BLaER1 treated with 17β-estradiol and CSF1 and Interleukin-3, amounts not matched to agents 10 nM and 100 nM (cell line): ENCODE data around the gene TPM2.

ENCODE experiments used
- H3K27ac ChIP-seq, 11 experiments: shearing (Covaris generic); formaldehyde crosslinking; 2 replicates each; pipeline ENCODE4 v1.8.1; 2022
- H3K27me3 ChIP-seq, 11 experiments: shearing (Covaris generic); formaldehyde crosslinking; 2 replicates each; pipeline ENCODE4 v1.8.1; 2022
- H3K36me3 ChIP-seq, 11 experiments: shearing (Covaris generic); formaldehyde crosslinking; 2 replicates each; pipeline ENCODE4 v1.8.1; 2022
- H3K4me1 ChIP-seq, 10 experiments: shearing (Covaris generic); formaldehyde crosslinking; 2 replicates each; pipeline ENCODE4 v1.8.1; 2022
- H3K4me2 ChIP-seq, 11 experiments: shearing (Covaris generic); formaldehyde crosslinking; 2 replicates each; pipeline ENCODE4 v1.8.1; 2022
- H3K4me3 ChIP-seq, 10 experiments: shearing (Covaris generic); formaldehyde crosslinking; 2 replicates each; pipeline ENCODE4 v1.8.1; 2022
- H3K9ac ChIP-seq, 11 experiments: shearing (Covaris generic); formaldehyde crosslinking; 2 replicates each; pipeline ENCODE4 v1.8.1; 2022
- H3K9me3 ChIP-seq, 11 experiments: shearing (Covaris generic); formaldehyde crosslinking; replicated peaks in 1 of 11; 2 replicates each; pipeline ENCODE4 v1.8.1; 2022
- H4K20me1 ChIP-seq, 11 experiments: shearing (Covaris generic); formaldehyde crosslinking; 2 replicates each; pipeline ENCODE4 v1.8.1; 2022
- Cebpa-rat ChIP-seq, 11 experiments: shearing (Covaris generic); IDR thresholded peaks; 2 replicates each; pipeline ENCODE4 v1.8.1; 2022

Gene TPM2

DNA sequence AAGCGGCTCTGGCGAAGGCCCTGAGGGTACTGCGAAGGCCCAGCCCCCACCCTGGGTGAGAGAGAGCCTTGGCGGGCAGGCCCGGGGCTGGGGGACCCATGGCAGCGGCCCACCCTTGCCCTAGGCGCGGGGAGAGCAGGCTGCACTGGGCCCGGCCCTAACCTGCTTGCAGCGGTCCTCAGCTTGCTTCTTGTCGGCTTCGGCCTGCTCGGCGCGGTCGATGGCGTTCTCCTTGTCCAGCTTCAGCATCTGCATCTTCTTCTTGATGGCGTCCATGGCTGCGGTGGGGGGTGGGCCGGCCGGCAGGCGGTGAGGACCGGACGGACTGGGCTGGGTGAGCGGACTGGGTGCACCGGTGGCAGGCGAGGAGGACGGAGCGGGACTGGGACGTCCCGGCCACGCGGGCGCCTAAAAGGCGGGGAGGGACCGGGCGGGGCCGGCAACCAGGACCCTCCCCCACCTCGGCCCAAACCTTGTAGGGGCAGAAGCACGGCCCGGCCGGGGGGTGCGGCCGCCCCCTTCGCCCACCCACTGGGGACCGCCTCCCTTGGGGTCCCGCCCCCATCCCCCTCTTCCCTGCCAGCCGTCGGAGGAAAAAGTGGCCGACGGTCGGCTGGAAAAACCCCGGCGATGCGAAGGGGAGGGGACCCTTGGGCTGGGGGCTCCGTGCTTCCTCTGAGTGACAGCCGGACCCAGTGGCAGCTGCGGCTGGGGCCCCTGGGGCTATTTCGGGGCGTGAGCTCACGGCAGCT is at the start of gene TPM2:
TSS of gene TPM2 (minus strand) at position 384 of the 752 bp plus-strand sequence. CDS start at position 276, 108 bp downstream.
- H3K9ac ChIP-seq, result peak within 1 kb of the TSS; percentile 78 to 86 (median 83)
- peak within 1 kb of the TSS; percentile 61 to 81 (median 68) for H3K4me3 ChIP-seq
- no peaks in the 10 kb centered on the region for H4K20me1 ChIP-seq
- H3K4me2 ChIP-seq, result peak within 1 kb of the TSS; percentile 78 to 99 (median 96)
- H3K9me3 ChIP-seq, result no peaks in the 10 kb centered on the region
- H3K4me1 ChIP-seq, result peaks cover 39 to 51% (median 48%) of the 10 kb centered on the region in 10 experiments
- no peaks in the 10 kb centered on the region for H3K27me3 ChIP-seq
- peaks cover 5 to 16% (median 10%) of the 10 kb centered on the region in 11 experiments; a peak in 17 of 22 replicates for H3K36me3 ChIP-seq
- TF ChIP-seq Cebpa-rat (IDR thresholded peaks at IDR 0.05), result no peak
- peak within 1 kb of the TSS; percentile 64 to 87 (median 80) for H3K27ac ChIP-seq

DNA sequence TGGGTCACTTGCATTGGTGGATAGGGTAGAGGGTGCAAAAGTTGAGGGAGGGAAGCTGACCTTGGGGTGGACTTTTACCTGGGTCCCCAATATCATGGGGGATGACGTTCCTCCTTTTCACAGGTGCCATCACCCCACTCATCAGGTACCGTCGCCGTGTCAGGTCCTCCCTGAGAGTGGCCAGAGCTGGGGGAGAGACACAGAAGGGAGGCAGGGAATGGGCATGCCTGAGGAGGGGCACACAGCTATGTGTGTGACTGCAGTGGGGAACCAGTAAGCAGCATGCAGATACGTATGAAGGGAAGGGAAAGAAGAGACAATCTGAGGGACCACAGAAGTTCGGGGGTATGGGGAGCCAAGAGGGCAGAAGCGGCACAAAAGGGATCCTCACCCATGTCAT is 49.2 kb upstream of the TPM2 start:
- no peak for TF ChIP-seq Cebpa-rat (IDR thresholded peaks at IDR 0.05)
- no peaks in the 10 kb centered on the region for H3K27me3 ChIP-seq
- H3K36me3 ChIP-seq, result peaks cover 72 to 97% (median 86%) of the 10 kb centered on the region in 11 experiments

DNA sequence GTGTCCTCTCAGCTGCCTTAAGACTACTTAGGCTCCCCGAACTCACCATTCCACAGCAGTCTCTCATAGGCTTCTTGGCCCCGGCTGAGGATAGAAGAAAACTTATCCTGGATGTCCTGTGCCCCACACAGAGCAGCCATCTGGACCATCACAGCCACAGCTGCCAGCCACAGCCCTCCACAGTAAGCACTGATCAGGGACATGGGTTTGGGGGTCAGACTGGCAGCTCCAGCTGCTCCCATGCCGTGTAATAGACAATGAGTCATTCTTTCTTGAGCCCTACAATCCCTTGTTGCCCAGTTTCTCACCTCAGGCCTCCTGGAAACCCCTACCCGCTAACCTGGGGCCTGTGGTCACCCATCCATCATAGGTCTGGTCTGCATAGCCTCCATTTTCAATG is 48.5 kb upstream of the TPM2 start:
- Histone ChIP-seq H3K36me3 (peaks cover 64 to 93% (median 84%) of the 10 kb centered on the region in 11 experiments), H4K20me1 (peaks cover 0 to 88% (median 23%) of the 10 kb centered on the region in 11 experiments; a peak in 16 of 22 replicates), H3K27me3 (no peaks in the 10 kb centered on the region), H3K9ac (peak overlapping the region in 2 of 11 experiments; percentile 12 to 24; a peak in 3 of 22 replicates), H3K4me3 (no peak overlapping the region), H3K4me1 (peaks cover 32 to 60% (median 47%) of the 10 kb centered on the region in 10 experiments), H3K4me2 (peak overlapping the region in 3 of 11 experiments; percentile 3 to 31 (median 22); a peak in 1 of 22 replicates), H3K9me3 (no peaks in the 10 kb centered on the region), H3K27ac (no peak overlapping the region)
- TF ChIP-seq Cebpa-rat (IDR thresholded peaks at IDR 0.05), result no peak

More for the DNA sequence above, 49.2 kb upstream of the TPM2 start:
- H3K27ac ChIP-seq, result no peak overlapping the region
- H3K4me1 ChIP-seq, result peaks cover 32 to 60% (median 46%) of the 10 kb centered on the region in 10 experiments
- H3K4me3 ChIP-seq, result no peak overlapping the region
- no peak overlapping the region for H3K4me2 ChIP-seq
- no peaks in the 10 kb centered on the region for H3K9me3 ChIP-seq
- H4K20me1 ChIP-seq, result peaks cover 0 to 90% (median 28%) of the 10 kb centered on the region in 11 experiments; a peak in 16 of 22 replicates
- no peak overlapping the region for H3K9ac ChIP-seq

DNA sequence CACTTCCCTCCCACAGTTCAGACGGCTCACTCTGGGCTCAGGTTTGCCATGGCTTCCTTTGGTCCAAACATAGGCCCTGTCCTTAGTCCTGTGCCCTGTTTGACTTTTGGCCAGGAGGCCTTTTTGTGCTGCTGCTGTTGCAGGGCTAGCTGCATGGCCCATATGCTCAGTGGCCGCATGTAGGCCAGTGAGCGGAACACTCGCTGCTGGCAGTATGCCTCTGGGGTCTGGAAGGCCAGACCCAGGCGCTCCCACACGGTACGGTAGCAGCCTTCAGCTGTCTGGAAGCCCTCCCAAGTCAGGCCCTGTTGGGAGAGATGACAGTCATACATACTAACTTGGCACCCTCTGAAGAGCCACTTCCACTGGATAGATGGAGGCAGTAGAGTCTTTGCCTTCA is 47.4 kb upstream of the TPM2 start:
- TF ChIP-seq Cebpa-rat (IDR thresholded peaks at IDR 0.05), result no peak
- Histone ChIP-seq H3K4me3 (no peak overlapping the region), H4K20me1 (peaks cover 0 to 78% (median 17%) of the 10 kb centered on the region in 11 experiments; a peak in 16 of 22 replicates), H3K9ac (peak overlapping the region in 3 of 11 experiments; percentile 13 to 24 (median 15); a peak in 2 of 22 replicates), H3K36me3 (peaks cover 61 to 82% (median 77%) of the 10 kb centered on the region in 11 experiments), H3K4me1 (peaks cover 27 to 56% (median 43%) of the 10 kb centered on the region in 10 experiments), H3K9me3 (no peaks in the 10 kb centered on the region), H3K4me2 (no peak overlapping the region; a peak in 1 of 22 replicates), H3K27ac (peak overlapping the region in 2 of 11 experiments; percentile 18 to 20; a peak in 1 of 22 replicates), H3K27me3 (no peaks in the 10 kb centered on the region)

DNA sequence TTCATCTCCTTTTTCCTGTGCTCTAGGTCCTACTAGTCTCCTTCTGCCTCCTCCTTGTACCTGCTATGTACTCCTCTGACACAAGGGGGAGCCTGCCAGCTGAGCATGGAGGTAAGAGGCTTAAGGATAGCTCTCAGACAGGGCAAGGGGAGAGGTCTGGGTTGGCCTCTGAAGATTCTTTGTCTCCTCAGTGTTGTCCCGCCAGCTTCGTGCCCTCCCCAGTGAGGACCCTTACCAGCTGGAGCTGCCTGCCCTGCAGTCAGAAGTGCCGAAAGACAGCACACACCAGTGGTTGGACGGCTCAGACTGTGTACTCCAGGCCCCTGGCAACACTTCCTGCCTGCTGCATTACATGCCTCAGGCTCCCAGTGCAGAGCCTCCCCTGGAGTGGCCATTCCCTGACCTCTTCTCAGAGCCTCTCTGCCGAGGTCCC is 46.5 kb upstream of the TPM2 start:
- Histone ChIP-seq H3K9me3 (no peaks in the 10 kb centered on the region), H3K9ac (peak overlapping the region in 6 of 11 experiments; percentile 4 to 45 (median 34); a peak in 4 of 22 replicates), H4K20me1 (peaks cover 0 to 68% (median 10%) of the 10 kb centered on the region in 11 experiments; a peak in 14 of 22 replicates), H3K36me3 (peaks cover 58 to 74% (median 69%) of the 10 kb centered on the region in 11 experiments), H3K27me3 (no peaks in the 10 kb centered on the region), H3K27ac (peak overlapping the region in 3 of 11 experiments; percentile 18 to 20 (median 19); a peak in 1 of 22 replicates), H3K4me2 (peak overlapping the region in 4 of 11 experiments; percentile 10 to 71 (median 44); a peak in 4 of 22 replicates), H3K4me1 (peaks cover 18 to 48% (median 36%) of the 10 kb centered on the region in 10 experiments), H3K4me3 (no peak overlapping the region)
- TF ChIP-seq Cebpa-rat (IDR thresholded peaks at IDR 0.05), result no peak

DNA sequence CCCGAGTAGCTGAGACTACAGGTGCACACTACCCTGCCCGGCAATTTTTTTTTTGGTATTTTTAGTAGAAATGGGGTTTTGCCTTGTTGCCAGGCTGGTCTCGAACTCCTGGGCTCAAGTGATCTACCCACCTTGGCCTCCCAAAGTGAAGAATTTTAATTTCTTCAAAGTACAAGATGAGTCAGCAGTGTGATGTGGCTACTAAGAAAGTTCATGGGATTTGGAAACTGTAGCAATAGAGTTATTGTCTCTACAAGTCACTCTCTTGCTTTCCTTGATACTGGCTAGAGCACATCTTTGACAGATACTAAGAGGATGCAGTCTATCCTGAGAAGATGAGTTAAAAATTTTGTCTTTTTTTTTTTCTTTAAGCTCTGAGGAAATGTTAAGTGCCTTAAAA is 44.4 kb upstream of the TPM2 start:
- Histone ChIP-seq H3K36me3 (peaks cover 37 to 57% (median 48%) of the 10 kb centered on the region in 11 experiments), H3K9ac (peak overlapping the region in 7 of 11 experiments; percentile 2 to 93 (median 84); a peak in 5 of 22 replicates), H3K9me3 (no peaks in the 10 kb centered on the region), H3K4me2 (peak overlapping the region; percentile 90 to 99 (median 96); a peak in 19 of 22 replicates), H3K27ac (no peak overlapping the region), H3K27me3 (no peaks in the 10 kb centered on the region), H4K20me1 (peaks cover 6 to 61% (median 22%) of the 10 kb centered on the region in 11 experiments), H3K4me1 (peaks cover 38 to 66% (median 54%) of the 10 kb centered on the region in 10 experiments), H3K4me3 (peak overlapping the region in 2 of 10 experiments; percentile 89 to 90; a peak in 1 of 20 replicates)
- no peak for TF ChIP-seq Cebpa-rat (IDR thresholded peaks at IDR 0.05)

DNA sequence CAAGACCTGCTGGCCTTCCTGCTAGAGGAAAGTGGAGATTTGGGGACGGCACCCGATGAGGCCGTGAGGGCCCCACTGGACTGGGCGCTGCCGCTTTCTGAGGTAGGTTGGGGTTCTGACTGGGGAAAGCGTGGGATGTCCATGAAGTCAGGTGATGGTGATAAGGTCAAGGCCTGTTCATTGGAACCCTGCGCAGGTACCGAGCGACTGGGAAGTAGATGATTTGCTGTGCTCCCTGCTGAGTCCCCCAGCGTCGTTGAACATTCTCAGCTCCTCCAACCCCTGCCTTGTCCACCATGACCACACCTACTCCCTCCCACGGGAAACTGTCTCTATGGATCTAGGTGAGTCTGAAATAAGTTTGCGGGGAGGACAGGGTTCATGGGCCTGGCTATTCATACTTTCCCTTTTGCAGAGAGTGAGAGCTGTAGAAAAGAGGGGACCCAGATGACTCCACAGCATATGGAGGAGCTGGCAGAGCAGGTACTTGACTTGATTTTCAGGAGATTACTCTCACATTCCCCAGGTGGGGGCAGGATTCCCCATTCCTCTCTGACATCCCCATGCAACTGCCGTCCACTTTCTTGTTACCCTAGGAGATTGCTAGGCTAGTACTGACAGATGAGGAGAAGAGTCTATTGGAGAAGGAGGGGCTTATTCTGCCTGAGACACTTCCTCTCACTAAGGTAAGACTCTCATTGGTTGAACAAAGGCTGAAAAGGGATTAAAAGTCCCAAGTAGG is 43.2 kb upstream of the TPM2 start:
- Histone ChIP-seq H3K36me3 (peaks cover 26 to 51% (median 37%) of the 10 kb centered on the region in 11 experiments), H3K27me3 (no peaks in the 10 kb centered on the region), H3K4me2 (peak overlapping the region; percentile 90 to 99 (median 96)), H3K27ac (peak overlapping the region; percentile 45 to 90 (median 71)), H4K20me1 (peaks cover 17 to 64% (median 33%) of the 10 kb centered on the region in 11 experiments), H3K4me1 (peaks cover 49 to 74% (median 64%) of the 10 kb centered on the region in 10 experiments), H3K9me3 (no peaks in the 10 kb centered on the region), H3K9ac (peak overlapping the region; percentile 83 to 93 (median 89)), H3K4me3 (peak overlapping the region; percentile 73 to 94 (median 81))
- no peak for TF ChIP-seq Cebpa-rat (IDR thresholded peaks at IDR 0.05)

DNA sequence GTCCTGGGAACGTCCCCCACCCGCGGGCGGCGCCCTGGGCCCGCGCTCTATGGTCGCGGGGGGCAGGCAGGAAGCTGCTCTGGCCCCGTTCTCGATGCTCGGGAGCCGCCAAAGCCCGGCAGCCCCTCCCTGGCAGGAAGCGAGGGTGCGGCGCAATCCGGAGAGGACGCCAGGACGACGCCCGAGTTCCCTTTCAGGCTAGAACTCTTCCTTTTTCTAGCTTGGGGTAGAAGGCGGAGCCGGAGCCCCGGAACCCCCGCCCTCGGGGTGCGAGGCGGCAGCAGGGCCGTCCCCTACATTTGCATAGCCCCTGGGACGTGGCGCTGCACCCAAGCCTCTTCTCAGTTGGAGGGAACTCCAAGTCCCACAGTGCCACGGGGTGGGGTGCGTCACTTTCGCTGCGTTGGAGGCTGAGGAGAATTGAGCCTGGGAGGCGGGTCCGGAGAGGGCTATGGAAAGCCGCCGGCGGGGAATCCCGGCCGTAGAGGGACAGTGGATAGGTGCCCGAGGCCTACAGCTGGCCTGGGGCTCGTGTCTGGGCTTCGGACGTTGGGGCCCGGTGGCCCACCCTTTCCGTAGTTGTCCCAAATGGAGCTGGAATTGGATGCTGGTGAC is 42.6 kb upstream of the TPM2 start, which contains the start of the genes CREB3 and TLN1:
TSS of gene CREB3 (plus strand) at position 482 of the 615 bp plus-strand sequence. CDS start at position 589, 107 bp downstream.
TSS of gene TLN1 (minus strand) at position 11 of the 615 bp plus-strand sequence. CDS start 6,501 bp downstream, outside the sequence.
- TF ChIP-seq Cebpa-rat (IDR thresholded peaks at IDR 0.05), result no peak
- Histone ChIP-seq H4K20me1 (peaks cover 24 to 65% (median 40%) of the 10 kb centered on the region in 11 experiments), H3K9me3 (no peaks in the 10 kb centered on the region), H3K4me3 (peak within 1 kb of the TSS; percentile 73 to 94 (median 81)), H3K4me1 (peaks cover 56 to 77% (median 68%) of the 10 kb centered on the region in 10 experiments), H3K27ac (peak within 1 kb of the TSS; percentile 77 to 91 (median 88)), H3K9ac (peak within 1 kb of the TSS; percentile 85 to 93 (median 91)), H3K36me3 (peaks cover 19 to 46% (median 30%) of the 10 kb centered on the region in 11 experiments), H3K4me2 (peak within 1 kb of the TSS; percentile 94 to 100 (median 98)), H3K27me3 (no peaks in the 10 kb centered on the region)
